Erythroblast (primary cell): ENCODE results near the gene GSDME.

Experiments used
- DNase-seq, 2 experiments: peaks; one replicate each; lab custom pipeline; 2025; lab: John Stamatoyannopoulos, UW
- GATA1 ChIP-seq: IDR thresholded peaks from 2 replicates; pipeline ENCODE4 v1.6.1; 2011; ENCODE audit warnings: low read depth, mild to moderate bottlenecking, control low read depth, low read length, moderate library complexity
- POLR2A ChIP-seq: IDR thresholded peaks from 2 replicates; pipeline ENCODE4 v1.6.1; 2011; ENCODE audit warnings: mild to moderate bottlenecking, low read length

GSDME gene

GRCh38 chr7:24786941-24787340 lies 29.7 kb upstream of the GSDME start:
- DNase-seq = peak in 1 of 2 experiments; percentile 4
- TF ChIP-seq POLR2A (no peak), GATA1 (no peak)

- DNase-seq = no peak
- TF ChIP-seq POLR2A (no peak), GATA1 (no peak)
Observed at GRCh38 chr7:24786306-24786705, 29.0 kb upstream of the GSDME start.

DNA sequence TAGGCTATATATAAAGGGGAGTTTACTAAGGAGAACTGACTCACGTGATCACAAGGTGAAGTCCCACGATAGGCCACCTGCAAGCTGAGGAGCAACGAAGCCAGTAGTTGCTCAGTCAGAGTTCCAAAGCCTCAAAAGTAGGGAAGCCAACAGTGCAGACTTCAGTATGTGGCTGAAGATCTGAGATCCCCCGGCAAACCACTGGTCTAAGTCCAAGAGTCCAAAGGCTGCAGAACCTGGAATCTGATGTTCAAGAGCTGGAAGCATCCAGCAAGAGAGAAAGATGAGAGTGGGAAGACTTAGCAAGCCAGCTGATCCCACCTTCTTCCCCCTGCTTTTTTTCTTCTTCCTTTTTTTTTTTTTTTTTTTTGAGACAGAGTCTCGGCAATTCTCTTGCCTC lies 27.0 kb upstream of the GSDME start:
- DNase-seq = no peak

GRCh38 chr7:24783698-24784097 lies 26.4 kb upstream of the GSDME start:
- no peak for DNase-seq
- no peak for TF ChIP-seq GATA1
- TF ChIP-seq POLR2A = no peak

More for the DNA sequence above, 27.0 kb upstream of the GSDME start:
- TF ChIP-seq GATA1 (no peak), POLR2A (no peak)

DNA sequence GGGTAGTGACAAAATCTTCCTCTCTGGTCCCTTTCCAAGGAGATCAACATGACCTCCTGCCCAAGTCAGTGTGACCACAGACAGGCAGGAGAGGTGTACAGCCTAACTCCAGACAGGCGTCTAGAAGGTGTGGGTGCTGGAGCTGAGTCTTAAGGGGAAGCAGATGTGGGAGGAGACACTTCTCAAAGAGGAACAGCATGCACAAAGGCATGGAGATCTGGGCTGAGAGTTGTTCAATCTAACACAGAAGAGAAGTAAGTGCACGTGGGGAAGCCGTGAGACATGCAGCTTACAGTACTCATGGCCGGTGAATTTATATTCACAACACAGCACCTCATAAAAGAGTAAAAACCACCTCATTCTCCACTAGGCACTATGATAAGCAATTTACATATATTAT lies 23.8 kb upstream of the GSDME start:
- no peak for DNase-seq

GRCh38 chr7:24779283-24779655 lies 22.0 kb upstream of the GSDME start:
- no peak for TF ChIP-seq POLR2A
- no peak for TF ChIP-seq GATA1
- DNase-seq = no peak

More for the DNA sequence above, 23.8 kb upstream of the GSDME start:
- TF ChIP-seq GATA1 (no peak), POLR2A (no peak)

GRCh38 chr7:24778543-24779282 lies 21.4 kb upstream of the GSDME start:
- DNase-seq = peak in 1 of 2 experiments; percentile 27
- TF ChIP-seq POLR2A (no peak), GATA1 (no peak)

- TF ChIP-seq GATA1 (no peak), POLR2A (no peak)
- DNase-seq = no peak
Observed at GRCh38 chr7:24777806-24778205, 20.5 kb upstream of the GSDME start.

DNA sequence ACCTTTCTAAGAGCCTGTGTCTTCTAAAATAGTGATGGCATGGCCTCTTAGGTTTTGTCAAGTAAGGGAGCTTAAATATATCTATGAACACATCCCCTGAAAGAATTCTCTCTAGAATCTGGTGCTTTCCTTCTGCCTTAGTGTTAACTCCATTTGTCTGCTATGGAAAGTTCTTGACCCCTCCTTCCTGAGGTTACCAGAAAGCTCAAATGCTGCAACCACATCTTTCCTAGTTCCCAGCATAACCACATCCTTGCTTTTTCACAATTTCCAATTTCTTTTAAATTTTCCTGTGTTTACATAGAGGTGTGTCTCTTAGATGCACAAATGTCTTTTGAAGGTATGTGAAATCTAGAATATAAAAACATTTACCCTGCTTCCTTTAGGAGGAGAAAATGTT lies 16.4 kb upstream of the GSDME start:
- no peak for TF ChIP-seq GATA1
- TF ChIP-seq POLR2A = no peak
- DNase-seq = no peak

GRCh38 chr7:24769851-24770250 lies 12.6 kb upstream of the GSDME start:
- TF ChIP-seq POLR2A (no peak), GATA1 (no peak)
- no peak for DNase-seq

- DNase-seq = no peak
- TF ChIP-seq POLR2A = no peak
- TF ChIP-seq GATA1 = no peak
Observed at GRCh38 chr7:24769014-24769830, 12.0 kb upstream of the GSDME start.

DNA sequence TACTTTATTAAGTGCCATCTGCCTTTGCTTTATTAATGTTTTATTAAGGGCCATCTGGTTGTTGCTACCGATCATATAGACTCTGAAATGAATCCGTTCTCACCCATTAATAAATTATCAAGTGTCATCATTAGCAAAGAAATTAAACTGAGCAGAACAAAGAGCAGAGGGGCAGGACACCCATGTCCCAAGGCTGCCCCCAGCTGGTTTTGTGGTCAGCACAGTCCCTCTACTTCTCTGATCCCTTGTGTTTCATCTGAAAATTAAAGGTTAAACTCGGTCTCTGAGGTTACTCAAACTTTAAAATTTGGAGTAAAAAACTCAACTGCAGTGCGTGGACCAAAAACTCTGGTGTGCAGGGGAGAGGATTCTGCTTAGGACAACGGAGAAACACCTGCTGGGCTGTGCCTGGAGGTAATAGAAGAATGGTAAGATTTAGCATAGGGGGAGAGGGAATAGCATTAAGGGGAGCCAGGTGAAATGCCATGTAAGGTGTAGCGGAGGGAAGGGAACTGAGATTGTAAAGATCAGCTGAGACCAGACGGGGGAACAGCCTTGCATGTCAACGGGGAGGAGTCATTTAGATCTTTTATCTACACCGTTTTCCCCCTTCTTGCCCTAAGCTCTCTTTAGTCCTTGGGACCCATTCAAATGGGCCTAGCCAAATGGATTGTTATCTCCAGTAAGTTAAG lies 10.8 kb upstream of the GSDME start:
- TF ChIP-seq POLR2A = no peak
- no peak for TF ChIP-seq GATA1

GRCh38 chr7:24764972-24765744 lies 7.9 kb upstream of the GSDME start:
- TF ChIP-seq POLR2A (no peak), GATA1 (no peak)

More for the DNA sequence above, 10.8 kb upstream of the GSDME start:
- no peak for DNase-seq

More at GRCh38 chr7:24764972-24765744, 7.9 kb upstream of the GSDME start:
- no peak for DNase-seq
